ENCODE results near the gene LRCH1. TPM values are rescaled to one million over a fixed set of nuclear protein-coding genes. Genes with fewer than 3 reads are reported as not detected.

LRCH1 gene
- total and polyA plus RNA-seq, 2 of the 13 experiments (the other 11 are each of a cell fraction or from before 2014, with no cell fraction given): 4.1 to 12.6 TPM

DNA sequence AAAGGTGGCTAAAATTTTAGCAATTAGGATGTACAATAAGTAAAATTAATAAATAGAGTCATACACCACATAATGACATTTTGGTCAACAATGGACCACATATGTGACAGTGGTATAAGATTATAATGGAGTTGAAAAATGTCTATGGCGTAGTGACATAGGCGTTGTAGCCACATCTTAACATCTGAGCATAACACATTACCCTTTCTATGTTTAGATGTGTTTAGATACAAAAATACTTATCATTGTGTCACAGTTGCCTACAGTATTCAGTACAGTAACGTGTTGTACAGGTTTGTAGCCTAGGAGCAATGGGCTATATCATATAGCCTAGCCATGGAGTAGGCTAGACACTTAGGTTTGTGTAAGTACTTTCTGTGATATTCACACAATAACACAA lies 111.2 kb downstream of the LRCH1 start:
- WGBS (ENCODE audit: low lambda C conversion rate): 96% methylated on average over 3 of the region's 3 CpGs
- in situ Hi-C loops (cut with HindIII; ENCODE audit: extremely low pct_ligation_motif_present, low pct_unique_long_range_greater_than_20kb) (no loop called here), intact Hi-C loops (cut with micrococcal nuclease; ENCODE audit: unreplicated experiment) (no loop called here)
- CTCF ChIA-PET (ENCODE audit: low intra/inter-chr PET ratio, low total read pairs): no interaction called here
- Histone ChIP-seq H3K27me3 (ENCODE audit: control insufficient read depth in 1 of 2, insufficient read depth in 2 of 2, low read length in 2 of 2) (no peaks in the 10 kb centered on the region), H3K9ac (ENCODE audit: insufficient read depth, low read depth, low read length) (no peak overlapping the region), H3K79me2 (ENCODE audit: insufficient read depth, low read length) (peaks cover 43% of the 10 kb centered on the region), H3K36me3 (replicated peaks in 1 of 2; ENCODE audit: control insufficient read depth in 1 of 2, insufficient read depth in 2 of 2, low read length in 2 of 2) (peaks cover 4 to 5% of the 10 kb centered on the region in 2 experiments; a peak in 2 of 5 replicates), H4K20me1 (ENCODE audit: insufficient read depth, low read length) (no peaks in the 10 kb centered on the region), H3K9me3 (ENCODE audit: low read length) (no peaks in the 10 kb centered on the region), H3K4me1 (ENCODE audit: insufficient read depth, low read length) (peaks cover 80% of the 10 kb centered on the region), H3K27ac (ENCODE audit: extremely low read length, insufficient read depth, low read length) (peak overlapping the region; percentile 75), H3K4me2 (ENCODE audit: low read depth, low read length) (no peak overlapping the region), H2AFZ (ENCODE audit: low read length) (no peak overlapping the region), H3K4me3 (replicated peaks in 1 of 3; ENCODE audit: insufficient read depth in 1 of 3, low read depth in 2 of 3, low read length in 3 of 3) (no peak overlapping the region)
- BruUV-seq (replicated peaks): no TSS peak
- no peak for TF ChIP-seq ZSCAN12 (CRISPR knock-in tag; IDR thresholded peaks at IDR 0.05)
- no peak for TF ChIP-seq ARNT2 (CRISPR knock-in tag; IDR thresholded peaks at IDR 0.05; ENCODE audit: low read depth)
- no peak for TF ChIP-seq U2AF2 (IDR thresholded peaks at IDR 0.05; ENCODE audit: low read depth, low read length)
- TF ChIP-seq, protein P1, sequence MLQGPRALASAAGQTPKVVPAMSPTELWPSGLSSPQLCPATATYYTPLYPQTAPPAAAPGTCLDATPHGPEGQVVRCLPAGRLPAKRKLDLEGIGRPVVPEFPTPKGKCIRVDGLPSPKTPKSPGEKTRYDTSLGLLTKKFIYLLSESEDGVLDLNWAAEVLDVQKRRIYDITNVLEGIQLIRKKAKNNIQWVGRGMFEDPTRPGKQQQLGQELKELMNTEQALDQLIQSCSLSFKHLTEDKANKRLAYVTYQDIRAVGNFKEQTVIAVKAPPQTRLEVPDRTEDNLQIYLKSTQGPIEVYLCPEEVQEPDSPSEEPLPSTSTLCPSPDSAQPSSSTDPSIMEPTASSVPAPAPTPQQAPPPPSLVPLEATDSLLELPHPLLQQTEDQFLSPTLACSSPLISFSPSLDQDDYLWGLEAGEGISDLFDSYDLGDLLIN (CRISPR knock-in tag; IDR thresholded peaks at IDR 0.05; ENCODE audit: borderline replicate concordance): no peak
- no peak for TF ChIP-seq NFIC (IDR thresholded peaks at IDR 0.05; ENCODE audit: low read length)
- no peak for TF ChIP-seq REL (CRISPR knock-in tag; conservative IDR thresholded peaks at IDR 0.05)
- ATAC-seq (no peak), FAIRE-seq (no peak), DNase-seq (ENCODE audit: low spot score) (no peak)
- POLR2A ChIA-PET: interaction anchor here (0.6 kb wide), 1 partner anchor 14 kb away, joined by 3 read pairs; no protein-coding TSS in a partner anchor

DNA sequence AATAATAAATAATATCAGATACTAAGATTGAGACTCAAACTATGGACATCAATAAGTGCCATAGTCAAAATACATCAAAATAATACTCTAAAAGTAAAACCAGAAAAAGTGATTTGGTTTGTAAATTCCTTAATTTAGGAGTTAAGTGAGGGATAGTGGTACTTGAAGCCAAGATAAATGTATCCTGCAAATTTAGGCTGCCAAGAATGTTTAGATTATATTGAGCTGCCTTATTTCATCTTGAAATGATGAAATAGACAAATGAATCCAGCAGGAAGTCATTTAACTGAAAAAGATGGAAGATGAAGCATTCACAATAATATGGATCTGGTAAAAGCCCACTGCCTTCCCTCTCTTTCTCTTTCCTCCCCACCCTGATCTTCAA lies 112.3 kb downstream of the LRCH1 start:
- Histone ChIP-seq H3K79me2 (ENCODE audit: insufficient read depth, low read length) (peaks cover 43% of the 10 kb centered on the region), H3K4me1 (ENCODE audit: insufficient read depth, low read length) (peaks cover 69% of the 10 kb centered on the region), H3K9me3 (ENCODE audit: low read length) (no peaks in the 10 kb centered on the region), H3K27ac (ENCODE audit: extremely low read length, insufficient read depth, low read length) (peak overlapping the region; percentile 75), H4K20me1 (ENCODE audit: insufficient read depth, low read length) (no peaks in the 10 kb centered on the region), H3K9ac (ENCODE audit: insufficient read depth, low read depth, low read length) (peak overlapping the region; percentile 55), H3K36me3 (replicated peaks in 1 of 2; ENCODE audit: control insufficient read depth in 1 of 2, insufficient read depth in 2 of 2, low read length in 2 of 2) (peaks cover 5 to 7% of the 10 kb centered on the region in 2 experiments; a peak in 2 of 5 replicates), H3K4me3 (replicated peaks in 1 of 3; ENCODE audit: insufficient read depth in 1 of 3, low read depth in 2 of 3, low read length in 3 of 3) (peak overlapping the region; percentile 29 to 55 (median 53)), H2AFZ (ENCODE audit: low read length) (no peak overlapping the region), H3K4me2 (ENCODE audit: low read depth, low read length) (peak overlapping the region; percentile 73), H3K27me3 (ENCODE audit: control insufficient read depth in 1 of 2, insufficient read depth in 2 of 2, low read length in 2 of 2) (no peaks in the 10 kb centered on the region)
- 0 out of 2 replicates have a peak, but pooled peaks have one; percentile 4 for TF ChIP-seq KDM5A (IDR thresholded peaks at IDR 0.05; ENCODE audit: borderline replicate concordance, low read length)
- no peak for TF ChIP-seq ZNF589 (CRISPR knock-in tag; conservative IDR thresholded peaks at IDR 0.05)
- peak; percentile 3; the same call in 1 of the 2 replicates for TF ChIP-seq ZKSCAN8 (CRISPR knock-in tag; IDR thresholded peaks at IDR 0.05; ENCODE audit: borderline replicate concordance)
- in situ Hi-C loops (cut with HindIII; ENCODE audit: extremely low pct_ligation_motif_present, low pct_unique_long_range_greater_than_20kb): no loop called here
- CTCF ChIA-PET (ENCODE audit: low intra/inter-chr PET ratio, low total read pairs): no interaction called here
- POLR2A ChIA-PET: interaction anchor here (1.0 to 1.7 kb wide), 7 partner anchors 9 to 112 kb away, joined by 3 to 9 read pairs (median 3); partner anchors contain the start of gene LRCH1
- FAIRE-seq (no peak), DNase-seq (ENCODE audit: low spot score) (no peak), ATAC-seq (no peak)
- intact Hi-C loops (cut with micrococcal nuclease; ENCODE audit: unreplicated experiment): loop anchor here (1.0 kb wide), 1 partner anchor 9 kb away; no protein-coding TSS in a partner anchor
- BruUV-seq (replicated peaks): no TSS peak

Data from HepG2 (cell line).